Thyroid gland (tissue), 4 donors: ENCODE measurements around the gene SIGLEC6. TPM values are rescaled to one million over a fixed set of nuclear protein-coding genes. Genes with fewer than 3 reads are reported as not detected.

Source experiments
- DNase-seq, 2 donors: peaks; one replicate each; pipeline ENCODE4 v3.0.0-alpha.2; 2019
- H3K27ac ChIP-seq, 3 donors: fragments of 200-600 bp; sonication (generic); 1 replicate in 2 of 3; 2 replicates in 1 of 3; pipeline ENCODE4 v1.5.1; 2016 to 2019; ENCODE audit warnings: mild to moderate bottlenecking in 1 of 3, moderate library complexity in 1 of 3
- H3K27me3 ChIP-seq: fragments of 200-600 bp; sonication (generic); one replicate; pipeline ENCODE4 v1.5.1; 2019
- H3K36me3 ChIP-seq, 2 donors: fragments of 200-600 bp; sonication (generic); one replicate each; pipeline ENCODE4 v1.5.1; 2016 to 2019
- H3K4me1 ChIP-seq, 2 donors: fragments of 200-600 bp; sonication (generic); one replicate each; pipeline ENCODE4 v1.5.1; 2017 to 2019
- H3K4me3 ChIP-seq, 3 donors: fragments of 200-600 bp; sonication (generic); replicated peaks in 1 of 3; 1 replicate in 2 of 3; 2 replicates in 1 of 3; pipeline ENCODE4 v1.5.1; 2016; ENCODE audit warnings: mild to moderate bottlenecking in 1 of 3
- H3K9me3 ChIP-seq: fragments of 200-600 bp; sonication (generic); one replicate; pipeline ENCODE4 v1.5.1; 2017
- CTCF ChIP-seq, 6 experiments: fragments of 200-600 bp in 3 of 6; fragments of 450-650 bp in 3 of 6; sonication (generic) in 3 of 6; IDR thresholded peaks; one replicate each; pipeline ENCODE4 v1.5.1; 2016 to 2019; ENCODE audit warnings: antibody characterized with exemption in 6 of 6, mild to moderate bottlenecking in 2 of 6, inconsistent platforms in 1 of 6, moderate library complexity in 1 of 6
- POLR2A ChIP-seq, 2 donors: fragments of 450-650 bp; IDR thresholded peaks; one replicate each; pipeline ENCODE4 v1.6.1; 2017; ENCODE audit warnings: antibody characterized with exemption in 2 of 2, mild to moderate bottlenecking in 2 of 2, moderate library complexity in 1 of 2
- WGBS, 2 donors: methylation state at CpG; one replicate each; pipeline ENCODE4 v1.1.5; 2017; 5-methylcytosine and 5-hydroxymethylcytosine counted together
- intact Hi-C: fragments of 100-400 bp; cut with DNase I; formaldehyde crosslinking; loops from one replicate; pipeline ENCODE4 v1.15.1; 2023
- total RNA-seq, 4 donors: library from RNA; depleted of rRNA; stranded (reverse); fragments of >200 nt; gene quantifications; one replicate each; pipeline ENCODE4 v1.2.3, GENCODE V29; 2016

The SIGLEC6 gene
- total RNA-seq, 4 donors from 2014 or later = not detected

GRCh38 chr19:51491586-51491985 is 39.9 kb downstream of the SIGLEC6 start:
- no peak overlapping the region for H3K4me3 ChIP-seq
- no peak for DNase-seq
- no peaks in the 10 kb centered on the region for H3K4me1 ChIP-seq
- no peak overlapping the region for H3K27ac ChIP-seq
- WGBS, 2 donors = 73 to 79% methylated on average over 7 of the region's 7 CpGs
- H3K36me3 ChIP-seq = no peaks in the 10 kb centered on the region
- TF ChIP-seq CTCF (IDR thresholded peaks at IDR 0.05) (no peak), POLR2A (IDR thresholded peaks at IDR 0.05) (no peak)
- no peaks in the 10 kb centered on the region for H3K9me3 ChIP-seq
- intact Hi-C loops = no loop called here
- H3K27me3 ChIP-seq = no peaks in the 10 kb centered on the region

GRCh38 chr19:51490676-51491075 is 40.8 kb downstream of the SIGLEC6 start:
- TF ChIP-seq POLR2A (IDR thresholded peaks at IDR 0.05) (no peak), CTCF (IDR thresholded peaks at IDR 0.05) (no peak)
- H3K27me3 ChIP-seq = no peaks in the 10 kb centered on the region
- DNase-seq = no peak
- no peak overlapping the region for H3K4me3 ChIP-seq
- no peaks in the 10 kb centered on the region for H3K36me3 ChIP-seq
- no peaks in the 10 kb centered on the region for H3K4me1 ChIP-seq
- 46 to 47% methylated on average over 6 to 14 of the region's 14 CpGs for WGBS, 2 donors
- intact Hi-C loops = no loop called here
- H3K27ac ChIP-seq = no peak overlapping the region
- no peaks in the 10 kb centered on the region for H3K9me3 ChIP-seq

DNA sequence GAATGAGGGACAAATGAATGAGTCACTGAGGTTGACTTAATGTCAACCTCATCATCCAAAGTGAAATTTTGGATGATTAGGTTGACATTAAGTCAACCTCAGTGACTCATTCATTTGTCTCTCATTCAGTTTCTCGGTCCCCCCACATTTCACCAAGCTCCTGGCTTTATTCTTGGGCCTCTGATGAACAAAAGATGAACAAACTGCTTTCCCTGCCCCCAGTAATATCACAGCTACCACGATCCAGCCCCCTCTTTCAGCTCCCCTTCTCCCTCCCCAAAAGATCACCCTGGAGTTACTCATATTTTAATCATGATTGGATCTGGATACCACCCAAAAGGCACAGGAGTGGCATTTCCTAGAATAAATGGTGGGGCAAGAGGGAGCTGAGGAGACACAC is 42.4 kb downstream of the SIGLEC6 start:
- WGBS, 2 donors = 47 to 53% methylated on average over 2 of the region's 2 CpGs
- Histone ChIP-seq H3K4me3 (no peak overlapping the region), H3K9me3 (no peaks in the 10 kb centered on the region), H3K27ac (no peak overlapping the region), H3K4me1 (no peaks in the 10 kb centered on the region), H3K27me3 (no peaks in the 10 kb centered on the region), H3K36me3 (no peaks in the 10 kb centered on the region)
- no peak for TF ChIP-seq CTCF (IDR thresholded peaks at IDR 0.05)
- TF ChIP-seq POLR2A (IDR thresholded peaks at IDR 0.05) = no peak
- DNase-seq = no peak
- intact Hi-C loops = no loop called here

DNA sequence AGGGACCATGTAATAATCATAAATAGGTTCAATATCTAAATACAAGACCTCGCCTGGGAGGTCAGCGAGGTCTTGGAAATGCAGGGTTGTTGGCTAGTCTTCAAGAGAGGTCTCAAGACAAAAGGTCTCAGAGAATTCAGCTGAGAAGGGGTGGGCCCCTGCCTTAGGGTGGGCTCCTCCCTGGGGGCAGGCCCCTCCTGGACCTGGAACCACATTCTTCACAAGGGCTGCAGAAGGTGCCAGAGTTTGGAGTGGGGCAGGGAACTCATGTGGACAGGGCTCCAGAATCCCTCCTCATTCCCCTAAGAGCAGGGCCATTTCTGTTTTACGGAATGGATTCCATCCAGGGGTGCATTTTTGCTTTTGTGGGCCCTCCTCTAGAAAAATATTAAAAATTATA is 43.0 kb downstream of the SIGLEC6 start:
- Histone ChIP-seq H3K9me3 (no peaks in the 10 kb centered on the region), H3K36me3 (no peaks in the 10 kb centered on the region), H3K27me3 (no peaks in the 10 kb centered on the region), H3K27ac (no peak overlapping the region), H3K4me1 (no peaks in the 10 kb centered on the region), H3K4me3 (no peak overlapping the region)
- WGBS, 2 donors = 59 to 84% methylated on average over 3 of the region's 3 CpGs
- TF ChIP-seq CTCF (IDR thresholded peaks at IDR 0.05) (no peak), POLR2A (IDR thresholded peaks at IDR 0.05) (no peak)
- intact Hi-C loops = no loop called here
- no peak for DNase-seq

GRCh38 chr19:51485960-51486660 is 45.4 kb downstream of the SIGLEC6 start:
- DNase-seq = no peak
- TF ChIP-seq CTCF (IDR thresholded peaks at IDR 0.05) = no peak
- no peak for TF ChIP-seq POLR2A (IDR thresholded peaks at IDR 0.05)
- WGBS, 2 donors = 76 to 79% methylated on average over 5 of the region's 5 CpGs
- no peak overlapping the region for H3K4me3 ChIP-seq
- no peaks in the 10 kb centered on the region for H3K36me3 ChIP-seq
- no peaks in the 10 kb centered on the region for H3K27me3 ChIP-seq
- H3K4me1 ChIP-seq = no peaks in the 10 kb centered on the region
- intact Hi-C loops = no loop called here
- no peaks in the 10 kb centered on the region for H3K9me3 ChIP-seq
- no peak overlapping the region for H3K27ac ChIP-seq
